Kidney (tissue), 14 donors: ENCODE results near the gene DHFR. TPM values are rescaled to one million over a fixed set of nuclear protein-coding genes. Genes with fewer than 3 reads are reported as not detected.
"Not testable (repeated sequence)": the region's sequence is repeated elsewhere in the genome, so short reads cannot be mapped to it uniquely, and the experiment has no call there.

ENCODE experiments used
- DNase-seq, 5 donors: peaks; one replicate each; pipeline ENCODE4 v3.0.0-alpha.2; 2013 to 2020
- FAIRE-seq: peaks from 2 replicates; lab custom pipeline; 2012; peaks lifted over from hg19 to GRCh38; lab: Jason Lieb, UNC
- H3K27ac ChIP-seq, 2 donors: one replicate each; pipeline ENCODE4 v1.7.0; 2013; ENCODE audit warnings: low read depth in 2 of 2, low read length in 2 of 2, inconsistent platforms in 1 of 2
- H3K27me3 ChIP-seq: one replicate; pipeline ENCODE4 v1.7.1; 2013; ENCODE audit warnings: low read length, inconsistent platforms; ENCODE audit not compliant: control insufficient read depth, insufficient read depth
- H3K36me3 ChIP-seq, 3 donors: one replicate each; pipeline versions ENCODE4 v1.7.0 to v1.7.1; 2013; ENCODE audit warnings: low read length in 3 of 3, control low read depth in 1 of 3, inconsistent platforms in 1 of 3; ENCODE audit not compliant: insufficient read depth in 3 of 3, control insufficient read depth in 2 of 3
- H3K4me1 ChIP-seq, 3 donors: one replicate each; pipeline versions ENCODE4 v1.7.0 to v1.7.1; 2013; ENCODE audit warnings: low read length in 3 of 3, inconsistent platforms in 1 of 3, low read depth in 1 of 3; ENCODE audit not compliant: control insufficient read depth in 2 of 3, insufficient read depth in 2 of 3
- H3K4me3 ChIP-seq, 3 donors: one replicate each; pipeline versions ENCODE4 v1.7.0 to v1.8.1; 2013; ENCODE audit warnings: low read length in 3 of 3, control low read depth in 1 of 3, inconsistent platforms in 1 of 3
- H3K9ac ChIP-seq, 3 donors: one replicate each; pipeline versions ENCODE4 v1.7.0 to v1.7.1; 2013; ENCODE audit warnings: low read length in 3 of 3, control low read depth in 1 of 3, inconsistent platforms in 1 of 3
- H3K9me3 ChIP-seq, 3 donors: one replicate each; pipeline versions ENCODE4 v1.7.0 to v1.7.1; 2013; ENCODE audit warnings: low read length in 3 of 3, control low read depth in 1 of 3, inconsistent platforms in 1 of 3; ENCODE audit not compliant: control insufficient read depth in 2 of 3, insufficient read depth in 1 of 3
- intact Hi-C: fragments of 100-400 bp; cut with DNase I; formaldehyde crosslinking; loops from one replicate; pipeline ENCODE4 v1.11.1; 2022
- polyA plus RNA-seq: library from polyadenylated mRNA; stranded (reverse); fragments of 350-450 nt; fragmentation: Illumina TruSeq; extraction: RNeasy Lipid Tissue Mini Kit (QIAGEN cat#74804); gene quantifications from one replicate; pipeline ENCODE4 v1.2.3, GENCODE V29; 2014; ENCODE audit warnings: low read depth, low replicate concordance; ENCODE audit not compliant: insufficient read depth
- total RNA-seq: library from RNA; stranded (reverse); fragmentation: NEBNext Ultra II Directional; extraction: Animal tissue kit (Norgen Biotek cat#: 25700); gene quantifications from one replicate; pipeline ENCODE4 v1.2.1, GENCODE V29; 2021
- TF ChIP-seq, protein P1 (sequence below): IDR thresholded peaks from 3 replicates; pipeline ENCODE4 v1.5.1; 2012; ENCODE audit warnings: mild to moderate bottlenecking, moderate library complexity, borderline replicate concordance; ENCODE audit not compliant: insufficient read depth; ENCODE audit errors: extremely low read depth
- donor health status: control.
- donor health status: control.
- donor health status: control.
- donor health status: control.
- donor health status: control.
- donor health status: DM: yes; HTN: yes; CAD: no.
- donor health status: Normal renal cell carcinoma (clear cell type).

DHFR gene
- total and polyA plus RNA-seq, 2 donors from 2014 or later: 13.7 to 14.3 TPM

DNA sequence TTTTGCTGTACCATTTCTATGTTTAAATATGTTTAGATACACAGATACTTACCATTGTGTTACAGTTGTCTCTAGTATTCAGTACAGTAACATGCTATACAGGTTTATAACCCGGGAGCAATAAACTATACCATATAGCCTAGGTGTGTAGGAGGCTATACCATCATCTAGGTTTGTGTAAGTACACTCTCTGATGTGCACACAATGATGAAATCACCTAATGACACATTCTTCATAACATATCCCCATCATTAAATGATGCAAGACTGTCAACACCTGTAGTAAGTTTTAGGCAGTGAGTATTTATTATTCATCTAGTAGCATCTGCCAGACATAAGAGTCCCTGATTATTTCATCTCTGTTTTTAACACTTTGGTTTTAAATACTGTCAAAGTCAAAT lies 7.3 kb upstream of the DHFR start:
- TF ChIP-seq, protein P1, sequence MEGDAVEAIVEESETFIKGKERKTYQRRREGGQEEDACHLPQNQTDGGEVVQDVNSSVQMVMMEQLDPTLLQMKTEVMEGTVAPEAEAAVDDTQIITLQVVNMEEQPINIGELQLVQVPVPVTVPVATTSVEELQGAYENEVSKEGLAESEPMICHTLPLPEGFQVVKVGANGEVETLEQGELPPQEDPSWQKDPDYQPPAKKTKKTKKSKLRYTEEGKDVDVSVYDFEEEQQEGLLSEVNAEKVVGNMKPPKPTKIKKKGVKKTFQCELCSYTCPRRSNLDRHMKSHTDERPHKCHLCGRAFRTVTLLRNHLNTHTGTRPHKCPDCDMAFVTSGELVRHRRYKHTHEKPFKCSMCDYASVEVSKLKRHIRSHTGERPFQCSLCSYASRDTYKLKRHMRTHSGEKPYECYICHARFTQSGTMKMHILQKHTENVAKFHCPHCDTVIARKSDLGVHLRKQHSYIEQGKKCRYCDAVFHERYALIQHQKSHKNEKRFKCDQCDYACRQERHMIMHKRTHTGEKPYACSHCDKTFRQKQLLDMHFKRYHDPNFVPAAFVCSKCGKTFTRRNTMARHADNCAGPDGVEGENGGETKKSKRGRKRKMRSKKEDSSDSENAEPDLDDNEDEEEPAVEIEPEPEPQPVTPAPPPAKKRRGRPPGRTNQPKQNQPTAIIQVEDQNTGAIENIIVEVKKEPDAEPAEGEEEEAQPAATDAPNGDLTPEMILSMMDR: no peak
- intact Hi-C loops: no loop called here
- DNase-seq (no peak), FAIRE-seq (no peak)
- Histone ChIP-seq H3K9ac (no peak overlapping the region), H3K9me3 (no peaks in the 10 kb centered on the region), H3K4me1 (peaks cover 0 to 2% (median 0%) of the 10 kb centered on the region in 3 donors), H3K27ac (no peak overlapping the region), H3K36me3 (peaks cover 7 to 15% (median 13%) of the 10 kb centered on the region in 3 donors), H3K4me3 (no peak overlapping the region), H3K27me3 (no peaks in the 10 kb centered on the region)

GRCh38 chr5:80660661-80661060 lies 5.9 kb upstream of the DHFR start:
- H3K36me3 ChIP-seq: peaks cover 6 to 11% (median 9%) of the 10 kb centered on the region in 3 donors

DNA sequence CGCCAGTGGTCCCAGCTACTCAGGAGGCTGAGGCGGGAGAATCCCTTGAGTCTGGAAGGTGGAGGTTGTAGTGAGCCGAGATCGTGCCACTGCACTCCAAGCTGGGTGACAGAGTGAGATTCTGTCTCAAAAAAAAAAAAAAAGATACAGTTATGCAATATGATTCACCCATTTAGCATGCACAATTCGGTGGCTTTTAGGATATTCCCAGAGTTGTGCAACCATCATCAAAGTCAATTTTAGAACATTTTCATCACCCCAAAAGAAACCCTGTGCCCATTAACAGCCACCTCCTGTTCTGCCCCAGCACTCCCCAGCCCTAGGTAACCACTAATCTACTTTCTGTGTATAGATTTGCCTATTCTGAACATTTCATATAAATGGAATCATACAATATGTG lies 4.3 kb upstream of the DHFR start:
- intact Hi-C loops: no loop called here
- H3K4me1 ChIP-seq: peaks cover 0 to 7% (median 0%) of the 10 kb centered on the region in 3 donors
- H3K4me3 ChIP-seq: no peak overlapping the region
- FAIRE-seq (no peak), DNase-seq (no peak)
- H3K9me3 ChIP-seq: no peaks in the 10 kb centered on the region
- no peak overlapping the region for H3K27ac ChIP-seq
- TF ChIP-seq, protein P1: no peak
- peaks cover 3 to 11% (median 6%) of the 10 kb centered on the region in 3 donors for H3K36me3 ChIP-seq
- H3K27me3 ChIP-seq: no peaks in the 10 kb centered on the region
- H3K9ac ChIP-seq: no peak overlapping the region

More at GRCh38 chr5:80660661-80661060, 5.9 kb upstream of the DHFR start:
- H3K9me3 ChIP-seq, H3K4me1 ChIP-seq, DNase-seq, FAIRE-seq, H3K27me3 ChIP-seq, H3K4me3 ChIP-seq, intact Hi-C loops, H3K9ac ChIP-seq, H3K27ac ChIP-seq: not testable (repeated sequence)

- no peak for FAIRE-seq
- TF ChIP-seq, protein P1: no peak
These were observed 1.6 kb upstream of the DHFR start for GRCh38 chr5:80656425-80656824.

More at GRCh38 chr5:80656425-80656824, 1.6 kb upstream of the DHFR start:
- no peak overlapping the region for H3K4me3 ChIP-seq
- H3K9me3 ChIP-seq: no peaks in the 10 kb centered on the region
- intact Hi-C loops: no loop called here
- H3K4me1 ChIP-seq: peaks cover 0 to 5% (median 4%) of the 10 kb centered on the region in 3 donors
- peaks cover 0 to 11% (median 6%) of the 10 kb centered on the region in 3 donors for H3K36me3 ChIP-seq
- H3K9ac ChIP-seq: no peak overlapping the region
- no peak for DNase-seq
- no peak overlapping the region for H3K27ac ChIP-seq
- no peaks in the 10 kb centered on the region for H3K27me3 ChIP-seq
